22Rv1 (cell line): Measurements from ENCODE around the gene SLC28A3.

Source experiments
- H3K27ac ChIP-seq: fragments of 450-650 bp; 2 replicates; pipeline ENCODE4 v1.5.1; 2017
- CTCF ChIP-seq: fragments of 450-650 bp; IDR thresholded peaks from 2 replicates; pipeline ENCODE4 v1.5.1; 2017; ENCODE audit warnings: mild to moderate bottlenecking
- ZFX ChIP-seq: fragments of 450-650 bp; IDR thresholded peaks from 2 replicates; pipeline ENCODE4 v1.6.1; 2017; ENCODE audit warnings: antibody characterized with exemption, borderline replicate concordance

SLC28A3 gene

DNA sequence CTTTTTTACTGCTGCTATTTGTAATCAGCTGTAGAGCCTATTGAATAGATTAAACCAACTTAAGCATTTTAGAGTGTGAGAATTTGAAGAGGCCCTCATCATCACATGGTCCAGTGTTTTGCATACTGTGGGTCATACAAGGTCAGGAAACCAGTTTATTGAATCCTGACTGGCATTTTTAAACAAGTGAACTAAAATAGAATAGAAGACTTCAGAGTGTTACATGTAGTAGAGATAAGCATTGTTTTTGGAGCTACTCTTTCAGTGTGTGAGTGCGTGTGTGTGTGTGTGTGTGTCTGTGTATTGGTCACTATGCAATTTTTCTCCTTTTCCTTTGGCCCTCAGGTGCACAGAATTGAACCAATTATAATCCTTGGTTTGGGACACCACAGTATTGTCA lies 114.4 kb downstream of the SLC28A3 start:
- H3K27ac ChIP-seq = no peak overlapping the region
- TF ChIP-seq CTCF = no peak
- TF ChIP-seq ZFX = no peak
